Measurements from ENCODE around the gene ZNF441.
A peak's percentile ranks its signal among the peaks of the same experiment; 100 is the strongest.
"Not testable (repeated sequence)": the region's sequence is repeated elsewhere in the genome, so short reads cannot be mapped to it uniquely, and the experiment has no call there.

Gene ZNF441

DNA sequence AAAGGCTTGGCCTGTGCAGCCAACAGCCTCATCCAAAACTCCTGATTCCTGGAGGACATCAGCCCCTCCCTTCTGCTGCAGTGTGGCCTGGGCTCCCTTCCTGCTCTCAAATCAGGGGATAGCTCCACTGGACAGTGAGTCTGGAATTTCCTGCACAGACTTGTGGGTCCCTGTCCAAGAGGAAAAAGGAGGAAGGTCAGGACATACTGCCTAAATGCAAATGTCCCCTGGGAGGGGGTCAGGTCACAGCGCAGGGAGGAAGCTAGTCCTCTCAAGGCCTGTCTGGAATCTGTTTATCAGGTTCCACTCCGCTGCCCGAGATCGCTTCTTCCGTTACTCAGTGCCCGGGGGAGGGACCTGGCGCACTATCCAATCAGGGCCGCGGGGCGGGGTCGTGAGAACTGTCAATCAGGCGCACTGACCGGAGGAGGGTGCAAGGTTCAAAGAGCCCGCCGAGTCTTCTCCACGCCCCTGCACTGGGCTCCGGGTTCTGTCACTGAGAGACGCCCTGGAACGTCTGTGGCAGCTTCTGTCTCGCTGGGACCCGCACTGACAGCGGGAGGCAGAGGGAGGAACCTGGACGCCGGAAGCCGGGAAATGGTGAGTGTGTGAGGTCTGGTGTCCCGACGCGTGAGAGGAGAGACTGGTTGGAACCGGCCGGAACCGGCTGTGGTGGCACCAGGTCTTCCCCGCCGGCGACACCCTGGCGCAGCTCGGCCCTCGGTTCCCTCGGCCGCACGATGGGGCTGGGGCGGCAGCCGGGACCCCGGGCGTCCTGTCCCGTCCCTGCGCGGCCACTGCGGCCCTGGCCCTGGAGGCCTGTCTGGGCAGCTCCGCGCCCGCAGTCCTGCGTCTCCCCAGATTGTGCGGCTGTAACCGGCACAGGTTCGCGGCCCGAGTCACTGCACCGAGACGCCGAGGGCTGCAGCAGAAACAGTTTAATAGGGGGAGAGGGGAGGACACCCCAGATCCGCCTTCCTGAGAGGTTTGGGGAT is at the start of gene ZNF441:
ZNF441 (plus strand) TSS at position 404 of the 995 bp plus-strand sequence; CDS start at position 598, 194 bp downstream.
- peak; percentile 96 for DNase-seq

DNA sequence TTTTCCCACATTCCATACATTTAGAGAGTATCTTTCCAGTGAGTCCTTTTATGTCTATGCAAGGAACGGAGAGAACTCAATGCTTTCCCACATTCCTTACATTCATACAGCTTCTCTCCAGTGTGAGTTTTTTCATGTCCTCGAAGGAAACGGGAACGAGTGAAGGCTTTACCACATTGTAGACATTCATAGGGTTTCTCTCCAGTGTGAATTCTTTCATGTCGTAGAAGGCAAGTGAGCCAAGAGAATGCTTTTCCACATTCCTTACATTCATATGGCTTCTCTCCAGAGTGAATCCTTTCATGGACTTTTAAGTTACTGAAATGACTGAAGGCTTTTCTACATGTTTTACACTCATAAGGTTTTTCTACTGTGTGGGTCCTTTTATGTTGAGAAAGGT is 45.1 kb upstream of the ZNF441 start:
- DNase-seq, result no peak

DNA sequence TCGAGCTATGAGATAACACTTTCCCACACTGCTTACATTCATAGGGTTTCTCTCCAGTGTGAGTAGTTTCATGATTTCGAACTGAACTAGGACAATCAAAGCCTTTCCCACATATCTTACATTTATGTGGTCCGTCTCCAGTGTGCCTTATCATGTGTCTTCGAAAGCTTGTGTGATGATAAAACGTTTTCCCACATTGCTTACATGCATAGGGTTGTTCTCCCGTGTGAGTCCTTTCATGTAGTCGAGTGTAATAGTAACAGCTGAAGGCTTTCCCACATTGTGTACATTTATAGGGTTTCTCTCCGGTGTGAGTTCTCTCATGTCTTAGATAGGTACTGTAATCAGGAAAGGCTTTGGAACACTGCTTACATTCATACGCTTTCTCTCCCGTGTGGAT is 44.4 kb upstream of the ZNF441 start:
- DNase-seq, result no peak

DNA sequence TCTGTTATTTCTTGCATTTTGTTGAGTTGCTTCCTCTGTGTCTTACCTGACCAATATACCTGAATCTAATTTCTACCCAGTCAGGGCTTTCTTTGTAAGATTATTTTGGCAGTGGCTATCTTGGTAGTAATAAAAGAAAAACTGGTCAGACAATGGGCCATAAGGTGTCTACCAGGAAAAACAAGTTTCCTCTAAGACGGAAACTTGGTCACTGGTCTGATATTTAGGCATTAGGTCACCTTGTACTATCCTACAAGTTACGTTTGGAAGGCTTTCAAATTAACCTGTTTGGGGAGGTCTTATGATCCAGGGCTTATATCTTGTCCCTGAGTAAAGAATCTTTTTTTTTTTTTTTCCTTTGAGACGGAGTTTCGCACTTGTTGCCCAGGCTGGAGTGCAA is 37.2 kb upstream of the ZNF441 start:
- DNase-seq, result no peak

DNA sequence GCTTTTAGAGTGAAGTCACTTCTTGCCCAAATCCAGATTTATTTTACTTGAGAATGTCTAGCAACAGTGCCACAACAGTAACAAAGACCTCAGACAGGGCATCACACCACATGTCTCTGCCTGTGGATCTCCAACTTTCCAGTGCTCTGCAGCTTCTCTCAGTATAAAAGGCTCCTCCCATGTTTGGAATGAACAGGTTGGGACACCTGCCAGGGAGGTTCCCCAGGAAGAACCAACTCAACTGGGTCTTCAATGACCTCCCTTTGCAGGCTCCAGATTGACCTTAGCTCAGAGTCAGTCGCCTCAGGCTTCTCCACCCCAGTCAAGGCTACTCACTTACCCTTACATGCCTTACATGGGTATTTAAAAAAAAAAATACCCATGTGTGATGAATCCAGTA is 31.4 kb upstream of the ZNF441 start:
- no peak for DNase-seq

DNA sequence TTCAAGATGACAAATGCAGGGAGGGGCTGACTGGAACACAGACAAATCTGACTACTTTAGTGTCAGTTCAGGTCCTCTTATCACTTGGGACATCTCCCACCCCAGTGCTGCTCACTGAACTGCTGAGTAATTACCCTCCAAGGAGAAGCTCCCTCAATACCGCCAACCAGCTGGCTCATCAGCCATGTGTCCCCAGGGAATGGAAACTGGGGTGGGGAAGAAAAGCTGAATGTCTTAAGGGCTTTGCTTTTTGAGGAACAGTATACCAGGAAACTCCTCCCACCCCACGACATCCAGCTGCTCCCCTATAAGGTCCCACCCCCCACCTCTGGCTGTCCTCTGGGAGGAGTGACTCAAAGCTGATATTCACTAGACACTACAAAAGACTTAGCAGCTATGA is 30.1 kb upstream of the ZNF441 start:
- peak; percentile 4 for DNase-seq

- peak; percentile 48 for DNase-seq
Measured at GRCh38 chr19:11737964-11738745, 28.6 kb upstream of the ZNF441 start.

DNA sequence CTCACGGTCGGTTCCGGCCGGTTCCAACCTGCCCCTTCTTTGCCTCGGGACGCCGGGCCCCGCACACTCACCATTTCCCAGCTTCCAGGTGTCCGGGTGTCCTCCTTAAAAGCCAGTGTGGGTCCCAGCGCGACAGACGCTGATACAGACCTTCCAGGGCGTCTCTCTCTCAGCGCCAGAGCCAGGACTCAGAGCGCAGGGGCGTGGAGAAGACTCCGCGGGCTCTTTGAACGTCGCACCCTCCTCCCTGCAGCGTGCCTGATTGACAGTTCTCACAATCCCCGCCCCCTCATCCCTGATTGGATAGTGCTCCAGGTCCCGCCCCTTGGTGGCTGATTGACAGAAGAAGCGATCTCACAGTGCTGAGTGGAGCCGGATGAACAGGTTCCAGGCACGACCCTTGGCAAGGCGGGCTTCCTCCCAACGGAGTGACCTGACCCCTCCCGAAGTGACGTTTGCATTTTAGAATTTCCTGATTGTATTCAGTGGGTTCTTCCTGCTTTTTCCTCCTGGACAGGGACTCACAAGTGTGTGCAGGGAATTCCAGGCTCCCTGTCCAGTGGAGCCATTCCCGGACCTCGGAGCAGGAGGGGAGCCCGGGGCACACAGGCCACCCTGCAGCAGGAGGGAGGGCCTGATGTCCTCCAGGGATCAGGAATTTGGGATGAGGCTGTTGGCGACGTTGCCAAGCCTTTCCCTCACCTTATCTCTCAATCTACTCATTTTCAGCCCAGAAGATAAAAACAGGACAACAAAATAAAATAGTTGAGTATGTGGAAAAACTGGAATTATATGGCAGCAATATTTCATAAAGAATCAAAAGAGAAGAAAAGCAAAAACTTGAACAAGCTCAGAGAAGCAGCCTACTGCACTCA is 27.8 kb upstream of the ZNF441 start, which contains the start of gene ZNF823:
ZNF823 (minus strand) TSS at position 201 of the 875 bp plus-strand sequence; CDS start at position 74, 127 bp downstream.
- peak; percentile 98 for DNase-seq

DNA sequence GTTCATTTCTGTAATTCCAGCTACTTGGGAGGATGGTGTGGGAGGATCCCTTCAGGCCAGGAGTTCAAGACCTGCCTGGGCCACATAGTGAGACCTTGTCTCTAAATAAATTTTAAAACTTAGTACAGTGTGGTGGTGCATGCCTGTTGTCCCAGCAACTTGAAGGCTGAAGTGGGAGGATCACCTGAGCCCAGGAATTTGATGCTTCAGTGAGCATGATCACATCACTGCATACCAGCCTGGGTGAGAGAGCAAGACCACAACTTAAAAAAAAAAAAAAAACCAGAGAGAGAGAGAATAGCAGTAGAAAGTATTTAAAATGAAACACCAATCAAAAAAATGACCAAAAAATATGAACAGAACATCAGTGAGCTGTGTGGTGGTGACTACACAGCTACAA is 20.9 kb upstream of the ZNF441 start:
- no peak for DNase-seq

DNA sequence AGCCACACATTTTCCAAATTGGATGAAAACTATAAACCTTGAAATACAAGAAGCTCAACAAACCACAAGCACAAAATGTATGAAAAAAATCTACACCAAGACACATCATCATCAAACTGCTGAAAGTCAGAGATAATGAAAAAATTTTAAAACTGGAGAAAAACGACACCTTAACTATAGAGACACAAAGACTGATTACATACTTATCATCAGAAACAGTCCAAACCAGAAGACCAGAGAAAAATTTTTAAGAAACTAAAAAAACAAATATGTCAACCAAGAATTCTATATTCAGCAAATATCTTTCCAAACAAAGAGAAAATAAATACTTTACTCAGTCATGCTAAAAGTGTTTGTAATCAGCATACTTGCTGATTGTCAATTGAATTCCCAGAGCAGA is 19.5 kb upstream of the ZNF441 start:
- no peak for DNase-seq

DNA sequence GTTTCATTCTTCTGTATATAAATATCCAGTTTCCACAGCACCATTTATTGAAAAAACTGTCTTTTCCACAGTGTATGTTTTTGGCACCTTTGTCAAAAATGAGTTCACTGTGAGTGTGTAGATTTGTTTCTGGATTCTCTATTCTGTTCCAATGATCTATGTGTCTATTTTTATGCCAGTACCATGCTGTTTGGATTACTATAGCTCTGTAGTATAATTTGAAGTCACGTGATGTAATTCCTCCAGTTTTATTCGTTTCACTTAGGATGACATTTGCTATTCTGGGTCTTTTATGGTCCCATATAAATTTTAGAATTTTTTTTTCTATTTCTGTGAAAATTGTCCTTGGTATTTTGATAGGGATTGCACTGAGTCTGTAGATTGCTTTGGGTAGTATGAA is 17.0 kb upstream of the ZNF441 start:
- DNase-seq, result no peak

- DNase-seq, result no peak
Measured at GRCh38 chr19:11752244-11752736, 14.5 kb upstream of the ZNF441 start.

- no peak for DNase-seq
Measured at GRCh38 chr19:11754663-11755062, 12.1 kb upstream of the ZNF441 start.

DNA sequence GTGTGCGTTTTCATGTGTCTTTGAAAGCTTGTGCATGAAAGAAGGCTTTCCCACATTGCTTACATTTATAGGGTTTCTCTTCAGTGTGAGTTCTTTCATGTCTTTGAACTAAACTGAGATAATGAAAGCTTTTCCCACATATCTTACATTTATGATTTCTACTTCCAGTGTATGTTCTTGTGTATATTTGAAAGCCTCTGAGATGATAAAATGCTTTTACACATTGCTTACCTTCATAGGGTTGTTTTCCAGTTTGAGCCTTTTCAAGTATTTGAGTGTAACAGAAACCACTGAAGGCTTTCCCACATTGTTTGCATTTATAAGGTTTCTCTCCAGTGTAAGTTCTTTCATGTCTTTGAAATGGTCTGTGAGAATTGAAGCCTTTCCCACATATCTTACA is 9.8 kb upstream of the ZNF441 start:
- DNase-seq, result no peak

GRCh38 chr19:11759805-11760204 is 7.0 kb upstream of the ZNF441 start:
- DNase-seq, result no peak

GRCh38 chr19:11763117-11763516 is 3.7 kb upstream of the ZNF441 start:
- DNase-seq, result no peak

DNA sequence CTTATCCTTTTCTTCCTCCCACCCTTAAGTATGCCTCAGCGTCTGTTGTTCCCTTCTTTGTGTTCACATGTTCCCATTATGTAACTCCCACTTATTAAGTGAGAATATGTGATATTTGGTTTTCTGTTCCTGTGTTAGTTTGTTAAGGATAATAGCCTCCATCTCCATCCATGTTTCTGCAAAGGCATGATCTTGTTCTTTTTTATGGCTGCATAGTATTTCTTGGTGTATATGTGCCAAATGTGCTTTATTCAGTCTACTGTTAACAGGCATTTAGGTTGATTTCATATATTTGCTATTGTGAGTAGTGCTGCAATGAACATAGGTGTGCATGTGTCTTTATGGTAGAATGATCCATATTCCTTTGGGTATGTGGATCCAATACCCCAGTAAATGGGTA is 3.2 kb upstream of the ZNF441 start:
- DNase-seq, result no peak

DNA sequence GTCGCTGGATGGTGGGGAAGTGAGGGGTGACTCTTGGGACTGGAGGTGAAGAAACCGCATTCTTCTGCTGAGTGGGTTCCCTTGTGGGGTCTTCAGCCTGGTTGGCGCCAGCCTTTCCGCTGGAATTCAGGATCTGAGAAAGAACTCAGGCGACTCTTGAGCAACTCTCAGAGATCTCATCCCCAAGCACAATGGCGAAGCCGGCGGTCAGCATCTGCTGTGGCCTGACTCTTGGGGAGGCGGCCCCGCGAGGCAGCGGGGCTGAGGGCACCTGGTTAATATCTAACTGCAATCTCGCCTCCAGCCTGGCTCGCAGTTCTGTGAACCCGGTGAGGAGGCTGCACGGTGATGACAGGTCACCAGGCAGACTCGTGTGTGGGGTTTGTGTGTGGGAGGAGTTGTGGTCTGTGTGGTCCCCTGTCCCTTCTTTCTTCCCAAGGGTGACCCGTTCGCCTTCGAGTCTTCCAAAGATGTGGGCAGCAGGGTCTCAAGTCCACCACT is 883 bp downstream of the ZNF441 start:
- peak; percentile 29 for DNase-seq

GRCh38 chr19:11769995-11770394 is 3.2 kb downstream of the ZNF441 start:
- no peak for DNase-seq

DNA sequence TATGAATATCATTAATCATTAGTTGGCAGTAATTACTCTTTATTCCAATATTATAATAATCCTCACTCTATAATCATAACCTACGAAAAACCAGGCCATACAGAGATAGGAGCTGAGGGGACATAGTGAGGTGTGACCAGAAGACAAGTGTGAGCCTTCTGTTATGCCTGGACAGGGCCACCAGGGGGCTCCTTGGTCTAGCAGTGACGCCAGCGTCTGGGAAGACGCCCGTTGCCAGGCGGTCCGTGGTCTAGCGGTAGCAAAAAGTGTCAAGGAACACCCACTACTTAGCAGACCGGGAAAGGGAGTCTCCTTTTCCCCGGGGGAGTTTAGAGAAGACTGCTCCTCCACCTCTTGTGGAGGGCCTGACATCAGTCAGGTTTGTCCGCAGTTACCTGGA is 4.7 kb downstream of the ZNF441 start:
- DNase-seq, result not testable (repeated sequence)

GRCh38 chr19:11776669-11777068 is 9.9 kb downstream of the ZNF441 start:
- DNase-seq, result not testable (repeated sequence)

- DNase-seq, result no peak
Measured at GRCh38 chr19:11780431-11781020, 13.7 kb downstream of the ZNF441 start.

Measured in CD4-positive, alpha-beta T cell treated with Interleukin-17A for 4 hours (primary cell).